Brain microvascular endothelial cell (primary cell): Measurements from ENCODE around the gene ADM5.
A peak's percentile ranks its signal among the peaks of the same experiment; 100 is the strongest.

Source experiments
- DNase-seq: peaks from one replicate; pipeline ENCODE4 v3.0.0-alpha.2; 2020
- H3K27ac ChIP-seq: fragments of 250-450 bp; sonication (Bioruptor Pico); 2 replicates; pipeline ENCODE4 v1.5.1; 2020; ENCODE audit warnings: mild to moderate bottlenecking, moderate library complexity
- H3K27me3 ChIP-seq: fragments of 250-450 bp; sonication (Bioruptor Pico); replicated peaks from 2 replicates; pipeline ENCODE4 v1.5.1; 2020; ENCODE audit warnings: mild to moderate bottlenecking
- H3K36me3 ChIP-seq: fragments of 250-450 bp; sonication (Bioruptor Pico); replicated peaks from 2 replicates; pipeline ENCODE4 v1.5.1; 2020; ENCODE audit warnings: mild to moderate bottlenecking
- H3K4me3 ChIP-seq: 2 replicates; pipeline ENCODE4 v1.5.1; 2011; ENCODE audit warnings: low read depth, mild to moderate bottlenecking, control low read depth, low read length, moderate library complexity
- CTCF ChIP-seq: IDR thresholded peaks from 2 replicates; pipeline ENCODE4 v1.5.1; 2011; ENCODE audit warnings: low read depth, mild to moderate bottlenecking, moderate library complexity, low read length, control low read depth, inconsistent platforms; ENCODE audit errors: missing control alignments
- in situ Hi-C: cut with HindIII; loops from 2 replicates; pipeline ENCODE4 v1.10.0; 2017; ENCODE audit warnings: low sequenced_read_pairs, low pct_ligation_motif_present

Gene ADM5

GRCh38 chr19:49677231-49677900 is 12.0 kb upstream of the ADM5 start, which contains the start of gene PRMT1:
Gene PRMT1, plus strand, starts transcription at chr19:49677271. Its CDS starts 10 bp downstream, at chr19:49677281.
- H3K27ac ChIP-seq: peak within 1 kb of the TSS; percentile 98
- in situ Hi-C loops: no loop called here
- no peaks in the 10 kb centered on the region for H3K27me3 ChIP-seq
- no peak for DNase-seq
- TF ChIP-seq CTCF: no peak
- peaks cover 13% of the 10 kb centered on the region for H3K36me3 ChIP-seq
- peak within 1 kb of the TSS; percentile 97 for H3K4me3 ChIP-seq

GRCh38 chr19:49677901-49678674 is 11.3 kb upstream of the ADM5 start:
- H3K27me3 ChIP-seq: no peaks in the 10 kb centered on the region
- H3K36me3 ChIP-seq: peaks cover 19% of the 10 kb centered on the region
- peak; percentile 78 for TF ChIP-seq CTCF
- in situ Hi-C loops: no loop called here
- H3K27ac ChIP-seq: peak overlapping the region; percentile 85
- H3K4me3 ChIP-seq: peak overlapping the region; percentile 97
- peak; percentile 54 for DNase-seq

GRCh38 chr19:49678985-49679770 is 10.2 kb upstream of the ADM5 start:
- Histone ChIP-seq H3K36me3 (peaks cover 27% of the 10 kb centered on the region), H3K4me3 (no peak overlapping the region), H3K27ac (no peak overlapping the region), H3K27me3 (no peaks in the 10 kb centered on the region)
- no peak for TF ChIP-seq CTCF
- in situ Hi-C loops: no loop called here
- no peak for DNase-seq

- H3K27ac ChIP-seq: no peak overlapping the region
- TF ChIP-seq CTCF: no peak
- no peak for DNase-seq
- H3K4me3 ChIP-seq: no peak overlapping the region
- peaks cover 34% of the 10 kb centered on the region for H3K36me3 ChIP-seq
- H3K27me3 ChIP-seq: no peaks in the 10 kb centered on the region
- in situ Hi-C loops: no loop called here
Observed at GRCh38 chr19:49679771-49680413, 9.5 kb upstream of the ADM5 start.

- Histone ChIP-seq H3K36me3 (peaks cover 40% of the 10 kb centered on the region), H3K4me3 (peak overlapping the region; percentile 20), H3K27me3 (no peaks in the 10 kb centered on the region), H3K27ac (no peak overlapping the region)
- DNase-seq: peak; percentile 79
- in situ Hi-C loops: no loop called here
- peak; percentile 100 for TF ChIP-seq CTCF
Observed at GRCh38 chr19:49680421-49681351, 8.7 kb upstream of the ADM5 start.
